CD8-positive, alpha-beta memory T cell (primary cell): Measurements from ENCODE around the gene LMAN2L. TPM values are rescaled to one million over a fixed set of nuclear protein-coding genes. Genes with fewer than 3 reads are reported as not detected.

Experiments used
- CTCF ChIA-PET: fragments of 350-600 bp; sonication (Branson Sonifier 250); formaldehyde crosslinking; loops from one replicate; lab custom pipeline; 2021; ENCODE audit warnings: antibody characterized with exemption; lab: Charles Lee
- POLR2A ChIA-PET: fragments of 350-600 bp; sonication (Branson Sonifier 250); formaldehyde crosslinking; loops from one replicate; lab custom pipeline; 2021; ENCODE audit warnings: antibody characterized with exemption; lab: Charles Lee
- DNase-seq, 5 donors: peaks; one replicate each; pipeline versions ENCODE4 v3.0.0 to v3.0.0-alpha.2; 2020 to 2022; ENCODE audit warnings: mixed read lengths in 1 of 5
- H3K27ac ChIP-seq: one replicate; pipeline ENCODE4 v1.7.0; 2013; ENCODE audit warnings: low read depth, mild to moderate bottlenecking, low read length, moderate library complexity
- H3K27me3 ChIP-seq: 2 replicates; pipeline ENCODE4 v1.7.0; 2013; ENCODE audit warnings: low read length, mild to moderate bottlenecking; ENCODE audit not compliant: insufficient read depth, poor library complexity, severe bottlenecking
- H3K36me3 ChIP-seq: 2 replicates; pipeline ENCODE4 v1.7.0; 2013; ENCODE audit warnings: mild to moderate bottlenecking, low read length, moderate library complexity; ENCODE audit not compliant: insufficient read depth
- H3K4me1 ChIP-seq: 2 replicates; pipeline ENCODE4 v1.7.0; 2013; ENCODE audit warnings: mild to moderate bottlenecking, low read length, moderate library complexity; ENCODE audit not compliant: insufficient read depth
- H3K4me3 ChIP-seq: 2 replicates; pipeline ENCODE4 v1.7.0; 2013; ENCODE audit warnings: mild to moderate bottlenecking, low read length
- H3K9me3 ChIP-seq: 2 replicates; pipeline ENCODE4 v1.7.0; 2013; ENCODE audit warnings: mild to moderate bottlenecking, low read length
- H3K27ac Mint-ChIP-seq, 8 donors: one replicate each; pipeline ENCODE4 v1.8.0; 2020 to 2021; ENCODE audit warnings: mixed read lengths in 8 of 8, mild to moderate bottlenecking in 6 of 8, inconsistent platforms in 3 of 8, moderate library complexity in 3 of 8
- H3K27me3 Mint-ChIP-seq, 2 donors: one replicate each; pipeline ENCODE4 v1.8.0; 2020 to 2021; ENCODE audit warnings: mixed read lengths in 2 of 2, mild to moderate bottlenecking in 1 of 2, moderate library complexity in 1 of 2
- H3K36me3 Mint-ChIP-seq, 3 donors: one replicate each; pipeline ENCODE4 v1.8.0; 2020 to 2021; ENCODE audit warnings: mixed read lengths in 3 of 3, inconsistent platforms in 1 of 3, mild to moderate bottlenecking in 1 of 3
- H3K4me1 Mint-ChIP-seq, 3 donors: one replicate each; pipeline ENCODE4 v1.8.0; 2020 to 2021; ENCODE audit warnings: mixed read lengths in 3 of 3, inconsistent platforms in 1 of 3, mild to moderate bottlenecking in 1 of 3
- H3K4me3 Mint-ChIP-seq, 7 donors: one replicate each; pipeline ENCODE4 v1.8.0; 2020 to 2021; ENCODE audit warnings: mixed read lengths in 7 of 7, mild to moderate bottlenecking in 6 of 7, moderate library complexity in 4 of 7, inconsistent platforms in 2 of 7
- H3K9me3 Mint-ChIP-seq, 5 donors: one replicate each; pipeline ENCODE4 v1.8.0; 2020 to 2022; ENCODE audit warnings: mixed read lengths in 5 of 5, mild to moderate bottlenecking in 3 of 5, moderate library complexity in 2 of 5, inconsistent platforms in 1 of 5
- polyA plus RNA-seq: library from polyadenylated mRNA; unstranded; fragments of 300-500 nt; fragmentation: Illumina TruSeq; gene quantifications from one replicate; pipeline ENCODE4 v1.2.3, GENCODE V29; 2021
- total RNA-seq, 2 experiments: library from RNA; stranded (reverse); gene quantifications; one replicate each; pipeline ENCODE4 v1.2.3, GENCODE V29; 2021

LMAN2L gene
- total and polyA plus RNA-seq, 3 experiments from 2014 or later = 9.4 to 25.9 (median 9.9) TPM

DNA sequence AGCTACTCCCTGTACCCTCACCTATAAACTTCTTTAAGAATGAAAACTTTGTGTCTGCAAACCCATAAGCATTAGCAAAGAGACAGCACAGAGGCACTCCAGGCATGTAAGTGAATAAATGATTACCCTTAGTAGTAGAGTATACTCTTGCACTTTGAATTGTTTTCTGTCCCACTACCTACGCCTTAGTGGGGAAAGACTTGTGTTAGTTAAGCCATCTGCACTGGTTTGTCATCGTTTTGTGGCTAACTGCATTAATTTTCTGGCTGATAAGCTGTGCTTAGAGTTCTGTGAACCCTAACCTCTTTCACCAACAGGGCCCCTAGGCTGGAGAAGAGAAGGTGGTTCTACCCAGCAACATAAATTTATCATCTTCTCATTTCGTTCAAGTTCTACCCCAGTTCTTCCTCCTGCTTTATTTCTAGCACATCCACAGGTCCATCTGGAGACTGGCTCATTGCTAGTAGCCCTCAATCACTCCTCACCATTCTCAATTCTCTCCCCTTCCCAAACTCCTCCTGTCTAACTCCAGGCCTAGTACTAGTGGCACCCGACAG is 710 bp downstream of the LMAN2L start:
- Mint-ChIP-seq H3K4me3 (peak overlapping the region; percentile 92 to 98 (median 96)), H3K9me3 (no peaks in the 10 kb centered on the region), H3K36me3 (peaks cover 0 to 35% (median 2%) of the 10 kb centered on the region in 3 donors), H3K4me1 (peaks cover 35 to 53% (median 41%) of the 10 kb centered on the region in 3 donors), H3K27ac (peak overlapping the region; percentile 80 to 100 (median 96)), H3K27me3 (peaks cover 0 to 1% of the 10 kb centered on the region in 2 donors)
- DNase-seq = no peak
- Histone ChIP-seq H3K27ac (peak overlapping the region; percentile 82), H3K4me1 (peaks cover 11% of the 10 kb centered on the region), H3K9me3 (no peaks in the 10 kb centered on the region), H3K27me3 (no peaks in the 10 kb centered on the region), H3K4me3 (peak overlapping the region; percentile 56), H3K36me3 (peaks cover 4% of the 10 kb centered on the region)
- CTCF ChIA-PET = interaction anchor here (1.0 to 1.8 kb wide), 2 partner anchors 22 to 62 kb away, joined by 4 to 5 read pairs; partner anchors contain the start of gene CNNM4
- POLR2A ChIA-PET = no interaction called here

GRCh38 chr2:96737831-96738230 is 2.0 kb downstream of the LMAN2L start:
- ChIA-PET CTCF (interaction anchor here (1.8 kb wide), 1 partner anchor 63 kb away, joined by 4 read pairs; no protein-coding TSS in a partner anchor), POLR2A (no interaction called here)
- H3K4me3 ChIP-seq = no peak overlapping the region
- no peaks in the 10 kb centered on the region for H3K9me3 ChIP-seq
- H3K4me1 ChIP-seq = peaks cover 11% of the 10 kb centered on the region
- Mint-ChIP-seq H3K36me3 (peaks cover 3 to 48% (median 12%) of the 10 kb centered on the region in 3 donors), H3K4me3 (peak overlapping the region in 6 of 7 donors; percentile 0 to 83 (median 58)), H3K27ac (peak overlapping the region in 7 of 8 donors; percentile 57 to 90 (median 78)), H3K9me3 (no peaks in the 10 kb centered on the region), H3K4me1 (peaks cover 34 to 52% (median 41%) of the 10 kb centered on the region in 3 donors), H3K27me3 (peaks cover 0 to 1% of the 10 kb centered on the region in 2 donors)
- H3K27ac ChIP-seq = no peak overlapping the region
- peak in 2 of 5 donors; percentile 15 to 52 for DNase-seq
- H3K36me3 ChIP-seq = peaks cover 17% of the 10 kb centered on the region
- H3K27me3 ChIP-seq = no peaks in the 10 kb centered on the region

- CTCF ChIA-PET = interaction anchor here (1.8 kb wide), 1 partner anchor 64 kb away, joined by 4 read pairs; no protein-coding TSS in a partner anchor
- Mint-ChIP-seq H3K4me1 (peaks cover 33 to 51% (median 41%) of the 10 kb centered on the region in 3 donors), H3K27ac (peak overlapping the region in 4 of 8 donors; percentile 72 to 87 (median 81)), H3K27me3 (peaks cover 0 to 1% of the 10 kb centered on the region in 2 donors), H3K9me3 (no peaks in the 10 kb centered on the region), H3K4me3 (peak overlapping the region in 2 of 7 donors; percentile 62 to 63), H3K36me3 (peaks cover 3 to 51% (median 12%) of the 10 kb centered on the region in 3 donors)
- Histone ChIP-seq H3K4me1 (peaks cover 11% of the 10 kb centered on the region), H3K36me3 (peaks cover 17% of the 10 kb centered on the region), H3K9me3 (no peaks in the 10 kb centered on the region), H3K27ac (no peak overlapping the region), H3K4me3 (no peak overlapping the region), H3K27me3 (no peaks in the 10 kb centered on the region)
- POLR2A ChIA-PET = no interaction called here
- DNase-seq = no peak
Observed at GRCh38 chr2:96737251-96737650, 2.6 kb downstream of the LMAN2L start.

GRCh38 chr2:96734880-96735583 is 4.8 kb downstream of the LMAN2L start:
- Mint-ChIP-seq H3K36me3 (peaks cover 7 to 65% (median 19%) of the 10 kb centered on the region in 3 donors), H3K4me3 (peak overlapping the region in 1 of 7 donors; percentile 36), H3K4me1 (peaks cover 23 to 38% (median 30%) of the 10 kb centered on the region in 3 donors), H3K27ac (peak overlapping the region in 3 of 8 donors; percentile 16 to 66 (median 27)), H3K27me3 (no peaks in the 10 kb centered on the region), H3K9me3 (no peaks in the 10 kb centered on the region)
- POLR2A ChIA-PET = no interaction called here
- no peak overlapping the region for H3K27ac ChIP-seq
- peaks cover 7% of the 10 kb centered on the region for H3K4me1 ChIP-seq
- H3K27me3 ChIP-seq = no peaks in the 10 kb centered on the region
- H3K4me3 ChIP-seq = no peak overlapping the region
- no peaks in the 10 kb centered on the region for H3K9me3 ChIP-seq
- peaks cover 22% of the 10 kb centered on the region for H3K36me3 ChIP-seq
- CTCF ChIA-PET = interaction anchor here (1.2 to 2.1 kb wide), 3 partner anchors 25 to 30 kb away, joined by 4 read pairs; partner anchors contain the start of gene CNNM4
- DNase-seq = no peak

- Histone ChIP-seq H3K36me3 (peaks cover 22% of the 10 kb centered on the region), H3K27me3 (no peaks in the 10 kb centered on the region), H3K4me1 (peaks cover 1% of the 10 kb centered on the region), H3K4me3 (no peak overlapping the region), H3K27ac (no peak overlapping the region), H3K9me3 (no peaks in the 10 kb centered on the region)
- ChIA-PET CTCF (interaction anchor here (2.1 kb wide), 1 partner anchor 26 kb away, joined by 4 read pairs; the partner anchor contains the start of gene CNNM4), POLR2A (no interaction called here)
- Mint-ChIP-seq H3K9me3 (no peaks in the 10 kb centered on the region), H3K36me3 (peaks cover 8 to 64% (median 19%) of the 10 kb centered on the region in 3 donors), H3K4me3 (no peak overlapping the region), H3K27me3 (no peaks in the 10 kb centered on the region), H3K4me1 (peaks cover 13 to 27% (median 19%) of the 10 kb centered on the region in 3 donors), H3K27ac (peak overlapping the region in 3 of 8 donors; percentile 10 to 72 (median 10))
- DNase-seq = no peak
Observed at GRCh38 chr2:96733931-96734330, 5.9 kb downstream of the LMAN2L start.

DNA sequence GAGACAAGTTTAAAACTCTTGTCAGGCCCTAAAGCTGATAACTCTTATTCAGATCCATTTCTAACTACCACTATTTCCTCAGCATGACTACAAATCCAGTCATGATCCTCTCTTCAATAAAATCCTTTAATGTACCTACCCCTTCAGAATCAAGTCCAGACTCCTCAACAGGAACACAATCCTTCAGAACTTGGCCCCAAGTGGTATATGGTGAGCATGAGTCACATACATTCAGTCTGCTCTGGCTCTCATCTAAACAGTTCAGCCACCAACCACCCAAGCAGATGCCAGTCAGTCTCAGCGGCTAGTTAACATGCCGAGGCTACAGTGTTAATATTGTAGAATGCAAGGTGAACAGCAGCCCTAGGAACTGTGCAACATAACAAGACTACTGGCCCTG is 9.7 kb downstream of the LMAN2L start:
- ChIA-PET POLR2A (no interaction called here), CTCF (no interaction called here)
- no peak overlapping the region for H3K4me3 Mint-ChIP-seq
- no peaks in the 10 kb centered on the region for H3K9me3 Mint-ChIP-seq
- no peaks in the 10 kb centered on the region for H3K27me3 ChIP-seq
- no peaks in the 10 kb centered on the region for H3K27me3 Mint-ChIP-seq
- no peak overlapping the region for H3K4me3 ChIP-seq
- DNase-seq = no peak
- no peaks in the 10 kb centered on the region for H3K9me3 ChIP-seq
- no peak overlapping the region for H3K27ac ChIP-seq
- H3K4me1 Mint-ChIP-seq = peaks cover 0 to 4% (median 4%) of the 10 kb centered on the region in 3 donors
- H3K36me3 ChIP-seq = peaks cover 29% of the 10 kb centered on the region
- H3K27ac Mint-ChIP-seq = peak overlapping the region in 4 of 8 donors; percentile 14 to 83 (median 60)
- no peaks in the 10 kb centered on the region for H3K4me1 ChIP-seq
- H3K36me3 Mint-ChIP-seq = peaks cover 13 to 71% (median 26%) of the 10 kb centered on the region in 3 donors

- ChIA-PET CTCF (no interaction called here), POLR2A (no interaction called here)
- Histone ChIP-seq H3K27me3 (no peaks in the 10 kb centered on the region), H3K36me3 (peaks cover 29% of the 10 kb centered on the region), H3K9me3 (no peaks in the 10 kb centered on the region), H3K27ac (no peak overlapping the region), H3K4me3 (no peak overlapping the region), H3K4me1 (no peaks in the 10 kb centered on the region)
- Mint-ChIP-seq H3K36me3 (peaks cover 13 to 69% (median 28%) of the 10 kb centered on the region in 3 donors), H3K4me1 (peaks cover 0 to 3% (median 0%) of the 10 kb centered on the region in 3 donors), H3K9me3 (no peaks in the 10 kb centered on the region), H3K27ac (no peak overlapping the region), H3K27me3 (no peaks in the 10 kb centered on the region), H3K4me3 (no peak overlapping the region)
- no peak for DNase-seq
Observed at GRCh38 chr2:96729748-96730147, 10.1 kb downstream of the LMAN2L start.

DNA sequence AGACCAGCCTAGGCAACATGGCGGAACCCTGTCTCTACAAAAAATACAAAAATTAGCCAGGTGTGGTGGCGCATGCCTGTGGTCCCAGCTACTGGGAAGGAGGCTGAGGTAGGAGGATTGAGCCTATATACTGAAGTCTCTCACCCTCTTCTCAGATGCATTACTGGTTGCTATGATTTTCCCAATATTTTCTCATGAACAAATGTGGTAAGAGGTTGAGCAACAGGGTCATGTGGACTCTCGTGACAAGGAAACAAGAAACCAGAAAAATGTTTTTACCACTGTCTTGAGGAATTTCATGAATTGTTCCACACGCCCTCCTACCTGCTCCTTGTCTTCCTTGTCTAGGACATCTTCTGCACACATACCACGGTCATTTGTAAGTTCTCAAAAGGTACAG is 12.4 kb downstream of the LMAN2L start:
- ChIA-PET POLR2A (no interaction called here), CTCF (no interaction called here)
- no peaks in the 10 kb centered on the region for H3K27me3 Mint-ChIP-seq
- H3K4me3 ChIP-seq = no peak overlapping the region
- H3K4me1 Mint-ChIP-seq = no peaks in the 10 kb centered on the region
- no peaks in the 10 kb centered on the region for H3K4me1 ChIP-seq
- no peak overlapping the region for H3K27ac ChIP-seq
- no peak for DNase-seq
- no peak overlapping the region for H3K27ac Mint-ChIP-seq
- no peak overlapping the region for H3K4me3 Mint-ChIP-seq
- no peaks in the 10 kb centered on the region for H3K9me3 Mint-ChIP-seq
- no peaks in the 10 kb centered on the region for H3K27me3 ChIP-seq
- H3K36me3 Mint-ChIP-seq = peaks cover 10 to 57% (median 19%) of the 10 kb centered on the region in 3 donors
- no peaks in the 10 kb centered on the region for H3K9me3 ChIP-seq
- H3K36me3 ChIP-seq = peaks cover 12% of the 10 kb centered on the region
